ENCODE measurements around the gene PTPRJ. TPM values are rescaled to one million over a fixed set of nuclear protein-coding genes. Genes with fewer than 3 reads are reported as not detected.

The PTPRJ gene
- total and polyA plus RNA-seq, 2 experiments from 2014 or later, result 4.5 to 9.5 TPM

GRCh38 chr11:48043991-48044512, 63.7 kb downstream of the PTPRJ start:
- no peaks in the 10 kb centered on the region for H4K20me1 ChIP-seq (ENCODE audit: insufficient read depth)
- no peak overlapping the region for H3K4me2 ChIP-seq (ENCODE audit: unreplicated experiment)
- peaks cover 15% of the 10 kb centered on the region for H3K4me1 ChIP-seq (ENCODE audit: insufficient read depth)
- H3K36me3 ChIP-seq (ENCODE audit: low read depth), result no peaks in the 10 kb centered on the region
- no peak overlapping the region for H2AFZ ChIP-seq
- no peak for TF ChIP-seq EZH2phosphoT487 (IDR thresholded peaks at IDR 0.05; ENCODE audit: insufficient read depth, low read depth)
- TF ChIP-seq EZH2 (IDR thresholded peaks at IDR 0.05; ENCODE audit: insufficient read depth, poor library complexity, severe bottlenecking), result no peak
- no peaks in the 10 kb centered on the region for H3K9me3 ChIP-seq (ENCODE audit: low read depth)
- H3K79me2 ChIP-seq (ENCODE audit: insufficient read depth), result peaks cover 89% of the 10 kb centered on the region
- H3K4me3 ChIP-seq, result no peak overlapping the region
- no peaks in the 10 kb centered on the region for H3K9me2 ChIP-seq (ENCODE audit: insufficient read depth)
- no peaks in the 10 kb centered on the region for H3F3A ChIP-seq (ENCODE audit: insufficient read depth)
- no peak overlapping the region for H3K27ac ChIP-seq
- H3K27me3 ChIP-seq (replicated peaks; ENCODE audit: insufficient read depth), result no peaks in the 10 kb centered on the region
- 95 to 98% methylated on average over 9 of the region's 9 CpGs for WGBS, 2 experiments (ENCODE audit: low coverage in 1 of 2, low lambda C conversion rate in 2 of 2, missing lambda C conversion rate in 2 of 2)
- in situ Hi-C loops (cut with MboI), result no loop called here
- DNase-seq, result no peak
- H3K9ac ChIP-seq, result no peak overlapping the region

GRCh38 chr11:48044577-48044976, 64.2 kb downstream of the PTPRJ start:
- H3K4me2 ChIP-seq (ENCODE audit: unreplicated experiment), result no peak overlapping the region
- peaks cover 94% of the 10 kb centered on the region for H3K79me2 ChIP-seq (ENCODE audit: insufficient read depth)
- no peak overlapping the region for H2AFZ ChIP-seq
- TF ChIP-seq EZH2 (IDR thresholded peaks at IDR 0.05; ENCODE audit: insufficient read depth, poor library complexity, severe bottlenecking) (no peak), EZH2phosphoT487 (IDR thresholded peaks at IDR 0.05; ENCODE audit: insufficient read depth, low read depth) (no peak)
- H3K9ac ChIP-seq, result no peak overlapping the region
- H4K20me1 ChIP-seq (ENCODE audit: insufficient read depth), result no peaks in the 10 kb centered on the region
- no peaks in the 10 kb centered on the region for H3K9me3 ChIP-seq (ENCODE audit: low read depth)
- WGBS, 2 experiments (ENCODE audit: low coverage in 1 of 2, low lambda C conversion rate in 2 of 2, missing lambda C conversion rate in 2 of 2), result 94% methylated on average over 7 of the region's 7 CpGs
- H3K4me3 ChIP-seq, result no peak overlapping the region
- H3K36me3 ChIP-seq (ENCODE audit: low read depth), result no peaks in the 10 kb centered on the region
- peaks cover 15% of the 10 kb centered on the region for H3K4me1 ChIP-seq (ENCODE audit: insufficient read depth)
- in situ Hi-C loops (cut with MboI), result no loop called here
- DNase-seq, result no peak
- no peaks in the 10 kb centered on the region for H3K27me3 ChIP-seq (replicated peaks; ENCODE audit: insufficient read depth)
- H3K9me2 ChIP-seq (ENCODE audit: insufficient read depth), result no peaks in the 10 kb centered on the region
- no peaks in the 10 kb centered on the region for H3F3A ChIP-seq (ENCODE audit: insufficient read depth)
- H3K27ac ChIP-seq, result no peak overlapping the region

GRCh38 chr11:48045536-48045935, 65.2 kb downstream of the PTPRJ start:
- Histone ChIP-seq H3K9ac (no peak overlapping the region), H3K27me3 (replicated peaks; ENCODE audit: insufficient read depth) (no peaks in the 10 kb centered on the region), H3F3A (ENCODE audit: insufficient read depth) (0 out of 2 replicates have a peak, but pooled peaks cover 4% of the 10 kb centered on the region), H3K4me1 (ENCODE audit: insufficient read depth) (peaks cover 15% of the 10 kb centered on the region), H3K4me2 (ENCODE audit: unreplicated experiment) (no peak overlapping the region), H3K4me3 (no peak overlapping the region), H3K79me2 (ENCODE audit: insufficient read depth) (peaks cover 95% of the 10 kb centered on the region), H2AFZ (no peak overlapping the region), H3K27ac (no peak overlapping the region), H3K9me3 (ENCODE audit: low read depth) (no peaks in the 10 kb centered on the region), H4K20me1 (ENCODE audit: insufficient read depth) (no peaks in the 10 kb centered on the region), H3K36me3 (ENCODE audit: low read depth) (no peaks in the 10 kb centered on the region), H3K9me2 (ENCODE audit: insufficient read depth) (no peaks in the 10 kb centered on the region)
- 88 to 89% methylated on average over 5 of the region's 5 CpGs for WGBS, 2 experiments (ENCODE audit: low coverage in 1 of 2, low lambda C conversion rate in 2 of 2, missing lambda C conversion rate in 2 of 2)
- DNase-seq, result no peak
- TF ChIP-seq EZH2phosphoT487 (IDR thresholded peaks at IDR 0.05; ENCODE audit: insufficient read depth, low read depth), result no peak
- no peak for TF ChIP-seq EZH2 (IDR thresholded peaks at IDR 0.05; ENCODE audit: insufficient read depth, poor library complexity, severe bottlenecking)
- in situ Hi-C loops (cut with MboI), result no loop called here

DNA sequence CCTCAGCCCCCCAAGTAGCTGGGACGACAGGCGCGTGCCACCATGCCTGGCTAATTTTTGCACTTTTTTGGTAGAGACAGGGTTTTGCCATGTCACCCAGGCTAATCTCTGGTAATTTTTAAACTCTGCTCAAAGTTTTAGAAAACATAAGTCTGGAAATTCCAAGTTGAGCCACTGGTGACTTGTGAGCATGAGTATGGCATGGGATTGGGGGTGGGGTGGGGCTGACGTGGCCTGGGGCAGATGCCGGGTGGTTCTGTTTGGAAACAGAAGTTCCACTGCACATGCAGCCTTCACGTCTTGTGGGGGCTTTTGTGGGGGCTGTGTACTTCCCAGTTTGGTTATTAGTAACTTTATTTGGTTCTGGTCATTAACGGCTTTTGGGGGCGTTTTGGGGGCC, 67.3 kb downstream of the PTPRJ start:
- no peak overlapping the region for H3K4me2 ChIP-seq (ENCODE audit: unreplicated experiment)
- in situ Hi-C loops (cut with MboI), result no loop called here
- peaks cover 24% of the 10 kb centered on the region for H3K4me1 ChIP-seq (ENCODE audit: insufficient read depth)
- peak; percentile 70 for DNase-seq
- H3F3A ChIP-seq (ENCODE audit: insufficient read depth), result peaks cover 15% of the 10 kb centered on the region; the same call in 1 of the 2 replicates
- H3K36me3 ChIP-seq (ENCODE audit: low read depth), result no peaks in the 10 kb centered on the region
- peak overlapping the region; percentile 35; the same call in 1 of the 2 replicates for H3K9ac ChIP-seq
- no peaks in the 10 kb centered on the region for H3K9me2 ChIP-seq (ENCODE audit: insufficient read depth)
- H2AFZ ChIP-seq, result no peak overlapping the region
- no peaks in the 10 kb centered on the region for H3K9me3 ChIP-seq (ENCODE audit: low read depth)
- TF ChIP-seq EZH2phosphoT487 (IDR thresholded peaks at IDR 0.05; ENCODE audit: insufficient read depth, low read depth) (no peak), EZH2 (IDR thresholded peaks at IDR 0.05; ENCODE audit: insufficient read depth, poor library complexity, severe bottlenecking) (no peak)
- peaks cover 93% of the 10 kb centered on the region for H3K79me2 ChIP-seq (ENCODE audit: insufficient read depth)
- H3K27me3 ChIP-seq (replicated peaks; ENCODE audit: insufficient read depth), result no peaks in the 10 kb centered on the region
- no peaks in the 10 kb centered on the region for H4K20me1 ChIP-seq (ENCODE audit: insufficient read depth)
- H3K4me3 ChIP-seq, result no peak overlapping the region
- 68 to 70% methylated on average over 8 of the region's 8 CpGs for WGBS, 2 experiments (ENCODE audit: low coverage in 1 of 2, low lambda C conversion rate in 2 of 2, missing lambda C conversion rate in 2 of 2)
- peak overlapping the region; percentile 35 for H3K27ac ChIP-seq
